HCT116 (cell line): ENCODE measurements around the gene ARMH4.

Experiments used
- CBX3 ChIP-seq: IDR thresholded peaks from 2 replicates; pipeline ENCODE4 v1.6.1; 2012; ENCODE audit warnings: low read depth
- CEBPB ChIP-seq: IDR thresholded peaks from 2 replicates; pipeline ENCODE4 v1.6.1; 2012; ENCODE audit warnings: low read depth
- EGR1 ChIP-seq: IDR thresholded peaks from 2 replicates; pipeline ENCODE4 v1.6.1; 2012; ENCODE audit warnings: low read depth
- ELF1 ChIP-seq: IDR thresholded peaks from 2 replicates; pipeline ENCODE4 v1.6.1; 2012; ENCODE audit warnings: low read depth, borderline replicate concordance
- EZH2phosphoT487 ChIP-seq: fragments of 200-600 bp; IDR thresholded peaks from 2 replicates; pipeline ENCODE4 v1.6.1; 2018; ENCODE audit warnings: antibody characterized with exemption, borderline replicate concordance
- POLR2A ChIP-seq: IDR thresholded peaks from 2 replicates; pipeline ENCODE4 v1.7.0; 2011; ENCODE audit warnings: borderline replicate concordance; ENCODE audit not compliant: insufficient read depth, insufficient read length; ENCODE audit errors: extremely low read depth
- POLR2AphosphoS5 ChIP-seq: IDR thresholded peaks from 2 replicates; pipeline ENCODE4 v1.6.1; 2011; ENCODE audit warnings: mild to moderate bottlenecking, low read depth, low read length, moderate library complexity
- RAD21 ChIP-seq: IDR thresholded peaks from 2 replicates; pipeline ENCODE4 v1.6.1; 2012; ENCODE audit warnings: low read depth, mild to moderate bottlenecking
- SP1 ChIP-seq: IDR thresholded peaks from 2 replicates; pipeline ENCODE4 v1.6.1; 2012; ENCODE audit warnings: low read depth
- ZNF274 ChIP-seq: fragments of 200-500 bp; sonication (Bioruptor generic); IDR thresholded peaks from 2 replicates; pipeline ENCODE4 v1.6.1; 2014; ENCODE audit warnings: mild to moderate bottlenecking, low read depth, low read length, inconsistent platforms
- TF ChIP-seq, protein P1 (sequence below), 3 experiments: fragments of 200-600 bp in 1 of 3; sonication (generic) in 1 of 3; IDR thresholded peaks in 2 of 3; conservative IDR thresholded peaks in 1 of 3; 2 replicates each; pipeline ENCODE4 v1.5.1; 2012 to 2017; ENCODE audit warnings: low read depth in 2 of 3, low read length in 2 of 3, antibody characterized with exemption in 1 of 3, borderline replicate concordance in 1 of 3, control low read depth in 1 of 3, mild to moderate bottlenecking in 1 of 3, mixed read lengths in 1 of 3, mixed run types in 1 of 3, moderate library complexity in 1 of 3; ENCODE audit not compliant: insufficient read depth in 1 of 3
- TF ChIP-seq, protein P2 (sequence below): IDR thresholded peaks from 2 replicates; pipeline ENCODE4 v1.6.1; 2012
- TF ChIP-seq, protein P3 (sequence below): IDR thresholded peaks from 2 replicates; pipeline ENCODE4 v1.6.1; 2012; ENCODE audit warnings: low read depth
- TF ChIP-seq, protein P4 (sequence below): IDR thresholded peaks from 2 replicates; pipeline ENCODE4 v1.6.1; 2012

DNA sequence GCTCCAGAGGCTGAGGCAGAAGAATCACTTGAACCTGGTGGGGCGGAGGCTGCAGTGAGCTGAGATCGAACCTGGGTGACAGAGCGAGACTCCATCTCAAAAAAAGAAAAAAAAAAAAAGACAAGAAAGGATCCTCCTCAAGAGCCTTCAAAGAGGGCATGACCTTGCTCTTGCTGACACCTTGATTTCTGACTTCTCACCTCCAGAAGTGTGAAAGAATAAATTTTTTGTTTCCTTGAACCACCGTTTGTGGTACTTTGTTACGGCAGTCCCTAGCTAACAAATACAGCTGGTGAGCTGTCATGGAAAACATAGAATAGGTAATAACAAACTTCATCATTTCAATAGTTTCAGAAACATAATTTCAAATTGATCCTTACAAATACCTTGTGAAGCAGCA is 46.1 kb upstream of the ARMH4 start:
- TF ChIP-seq, protein P1, sequence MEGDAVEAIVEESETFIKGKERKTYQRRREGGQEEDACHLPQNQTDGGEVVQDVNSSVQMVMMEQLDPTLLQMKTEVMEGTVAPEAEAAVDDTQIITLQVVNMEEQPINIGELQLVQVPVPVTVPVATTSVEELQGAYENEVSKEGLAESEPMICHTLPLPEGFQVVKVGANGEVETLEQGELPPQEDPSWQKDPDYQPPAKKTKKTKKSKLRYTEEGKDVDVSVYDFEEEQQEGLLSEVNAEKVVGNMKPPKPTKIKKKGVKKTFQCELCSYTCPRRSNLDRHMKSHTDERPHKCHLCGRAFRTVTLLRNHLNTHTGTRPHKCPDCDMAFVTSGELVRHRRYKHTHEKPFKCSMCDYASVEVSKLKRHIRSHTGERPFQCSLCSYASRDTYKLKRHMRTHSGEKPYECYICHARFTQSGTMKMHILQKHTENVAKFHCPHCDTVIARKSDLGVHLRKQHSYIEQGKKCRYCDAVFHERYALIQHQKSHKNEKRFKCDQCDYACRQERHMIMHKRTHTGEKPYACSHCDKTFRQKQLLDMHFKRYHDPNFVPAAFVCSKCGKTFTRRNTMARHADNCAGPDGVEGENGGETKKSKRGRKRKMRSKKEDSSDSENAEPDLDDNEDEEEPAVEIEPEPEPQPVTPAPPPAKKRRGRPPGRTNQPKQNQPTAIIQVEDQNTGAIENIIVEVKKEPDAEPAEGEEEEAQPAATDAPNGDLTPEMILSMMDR (IDR thresholded peaks at IDR 0.05 in 2 of 3, conservative IDR thresholded peaks at IDR 0.05 in 1 of 3; ENCODE audit: borderline replicate concordance in 1 of 3, insufficient read depth in 1 of 3, low read depth in 2 of 3, low read length in 2 of 3), result no peak
- TF ChIP-seq POLR2A, result no peak
- no peak for TF ChIP-seq EGR1
- no peak for TF ChIP-seq ZNF274
- no peak for TF ChIP-seq EZH2phosphoT487
- TF ChIP-seq CEBPB, result no peak
- TF ChIP-seq SP1, result no peak
- TF ChIP-seq, protein P2, sequence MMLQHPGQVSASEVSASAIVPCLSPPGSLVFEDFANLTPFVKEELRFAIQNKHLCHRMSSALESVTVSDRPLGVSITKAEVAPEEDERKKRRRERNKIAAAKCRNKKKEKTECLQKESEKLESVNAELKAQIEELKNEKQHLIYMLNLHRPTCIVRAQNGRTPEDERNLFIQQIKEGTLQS, result no peak
- TF ChIP-seq ELF1, result no peak
- no peak for TF ChIP-seq CBX3
- no peak for TF ChIP-seq POLR2AphosphoS5
- TF ChIP-seq RAD21, result no peak
- TF ChIP-seq, protein P3, sequence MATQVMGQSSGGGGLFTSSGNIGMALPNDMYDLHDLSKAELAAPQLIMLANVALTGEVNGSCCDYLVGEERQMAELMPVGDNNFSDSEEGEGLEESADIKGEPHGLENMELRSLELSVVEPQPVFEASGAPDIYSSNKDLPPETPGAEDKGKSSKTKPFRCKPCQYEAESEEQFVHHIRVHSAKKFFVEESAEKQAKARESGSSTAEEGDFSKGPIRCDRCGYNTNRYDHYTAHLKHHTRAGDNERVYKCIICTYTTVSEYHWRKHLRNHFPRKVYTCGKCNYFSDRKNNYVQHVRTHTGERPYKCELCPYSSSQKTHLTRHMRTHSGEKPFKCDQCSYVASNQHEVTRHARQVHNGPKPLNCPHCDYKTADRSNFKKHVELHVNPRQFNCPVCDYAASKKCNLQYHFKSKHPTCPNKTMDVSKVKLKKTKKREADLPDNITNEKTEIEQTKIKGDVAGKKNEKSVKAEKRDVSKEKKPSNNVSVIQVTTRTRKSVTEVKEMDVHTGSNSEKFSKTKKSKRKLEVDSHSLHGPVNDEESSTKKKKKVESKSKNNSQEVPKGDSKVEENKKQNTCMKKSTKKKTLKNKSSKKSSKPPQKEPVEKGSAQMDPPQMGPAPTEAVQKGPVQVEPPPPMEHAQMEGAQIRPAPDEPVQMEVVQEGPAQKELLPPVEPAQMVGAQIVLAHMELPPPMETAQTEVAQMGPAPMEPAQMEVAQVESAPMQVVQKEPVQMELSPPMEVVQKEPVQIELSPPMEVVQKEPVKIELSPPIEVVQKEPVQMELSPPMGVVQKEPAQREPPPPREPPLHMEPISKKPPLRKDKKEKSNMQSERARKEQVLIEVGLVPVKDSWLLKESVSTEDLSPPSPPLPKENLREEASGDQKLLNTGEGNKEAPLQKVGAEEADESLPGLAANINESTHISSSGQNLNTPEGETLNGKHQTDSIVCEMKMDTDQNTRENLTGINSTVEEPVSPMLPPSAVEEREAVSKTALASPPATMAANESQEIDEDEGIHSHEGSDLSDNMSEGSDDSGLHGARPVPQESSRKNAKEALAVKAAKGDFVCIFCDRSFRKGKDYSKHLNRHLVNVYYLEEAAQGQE, result no peak
- TF ChIP-seq, protein P4, sequence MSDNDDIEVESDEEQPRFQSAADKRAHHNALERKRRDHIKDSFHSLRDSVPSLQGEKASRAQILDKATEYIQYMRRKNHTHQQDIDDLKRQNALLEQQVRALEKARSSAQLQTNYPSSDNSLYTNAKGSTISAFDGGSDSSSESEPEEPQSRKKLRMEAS, result no peak
